NCI-H526 (cell line): ENCODE measurements around the gene PCAT7.

Experiments
- DNase-seq, 2 experiments: peaks; one replicate each; lab custom pipeline; 2025; lab: John Stamatoyannopoulos, UW

Gene PCAT7

DNA sequence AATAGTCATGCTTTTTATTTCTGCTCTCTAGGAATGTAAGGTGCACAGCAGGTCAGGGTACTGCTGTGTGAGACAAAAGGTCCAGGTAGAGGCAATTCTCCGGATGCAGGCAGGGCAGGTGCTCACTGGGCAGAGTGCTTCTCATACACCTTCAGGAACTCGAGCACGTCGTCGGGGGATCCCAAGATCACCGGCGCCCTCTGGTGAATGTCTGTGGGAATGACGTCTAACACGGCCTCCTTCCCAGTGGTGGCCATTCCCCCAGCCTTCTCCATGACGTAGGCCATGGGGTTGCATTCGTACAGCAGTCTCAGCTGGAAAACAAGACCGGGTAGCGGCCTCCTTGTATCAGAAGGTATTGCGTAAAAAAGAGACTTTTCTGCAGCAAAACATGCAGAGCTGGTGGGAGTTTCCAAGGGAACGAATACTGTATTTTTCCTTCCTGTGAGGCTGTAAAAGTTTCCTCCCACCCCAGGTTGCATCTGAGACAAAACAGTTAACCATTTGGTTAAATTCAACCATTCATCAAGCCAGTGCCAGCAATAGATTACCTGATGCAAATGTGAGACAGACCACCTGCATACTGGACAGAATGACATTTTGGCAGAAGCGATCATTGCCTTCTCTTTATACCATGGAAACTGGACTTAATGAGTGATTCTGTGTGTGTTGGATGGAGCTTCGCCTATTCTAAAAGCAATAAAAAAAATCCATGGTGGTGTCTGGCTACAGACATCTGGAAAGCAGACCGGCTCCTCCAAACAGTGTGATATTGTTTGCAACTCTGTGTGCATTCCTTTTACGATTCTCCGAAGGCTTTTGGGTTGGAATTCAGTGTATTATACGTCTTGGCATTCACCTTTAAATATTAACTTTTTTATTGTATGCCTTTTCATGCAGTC is 48.6 kb downstream of the PCAT7 start:
- peak; percentile 8 to 62 for DNase-seq

DNA sequence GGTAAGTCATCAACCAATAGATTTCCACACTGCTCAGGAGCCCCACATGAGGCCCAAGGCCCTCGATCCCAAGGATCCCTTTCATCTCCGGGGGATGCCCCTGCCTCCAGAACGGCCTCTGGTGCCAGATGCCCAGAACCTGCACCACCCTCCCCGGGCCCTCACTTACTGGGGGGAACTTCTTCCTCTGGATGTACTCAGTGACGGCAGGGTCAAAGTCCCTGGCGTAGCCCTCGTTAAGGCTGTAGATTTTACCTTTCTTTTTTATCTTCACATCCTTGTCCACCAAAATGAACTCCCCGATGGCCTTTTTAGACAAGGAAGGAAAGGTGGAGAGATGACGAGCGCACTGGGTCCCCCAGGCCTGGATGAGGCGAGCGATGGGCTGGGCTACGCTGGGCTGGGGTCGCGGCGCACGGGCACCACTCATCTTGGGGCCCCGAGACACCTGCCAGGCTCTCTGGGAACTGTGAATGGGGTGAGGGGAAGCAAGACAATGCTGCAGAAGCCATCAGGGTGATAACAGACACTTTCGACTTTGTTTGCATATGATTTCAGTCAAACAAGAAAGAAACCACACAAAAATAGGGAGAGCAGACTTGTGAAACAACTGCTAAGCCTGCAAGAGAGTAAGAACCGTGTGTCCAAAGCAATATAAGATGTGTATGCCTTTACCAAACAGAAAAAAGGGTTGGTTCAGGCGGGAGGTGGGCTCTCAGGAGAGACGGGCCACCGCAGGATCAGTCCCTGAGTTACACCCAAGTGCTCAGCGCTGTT is 52.0 kb downstream of the PCAT7 start:
- DNase-seq: no peak

DNA sequence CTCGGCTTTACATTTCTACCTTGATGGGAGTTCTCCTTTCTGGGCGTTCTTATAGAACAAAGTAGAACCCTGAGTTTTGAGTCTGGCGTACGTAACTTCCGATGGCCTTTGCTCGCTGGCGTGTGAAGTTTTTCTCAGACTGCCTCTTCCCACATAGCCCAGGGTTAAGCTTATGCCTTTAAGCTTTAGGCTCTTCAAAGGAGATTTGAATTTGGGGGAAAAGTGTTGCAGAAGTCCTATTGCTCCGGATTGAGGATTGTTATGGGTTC is 52.5 kb downstream of the PCAT7 start:
- no peak for DNase-seq

DNA sequence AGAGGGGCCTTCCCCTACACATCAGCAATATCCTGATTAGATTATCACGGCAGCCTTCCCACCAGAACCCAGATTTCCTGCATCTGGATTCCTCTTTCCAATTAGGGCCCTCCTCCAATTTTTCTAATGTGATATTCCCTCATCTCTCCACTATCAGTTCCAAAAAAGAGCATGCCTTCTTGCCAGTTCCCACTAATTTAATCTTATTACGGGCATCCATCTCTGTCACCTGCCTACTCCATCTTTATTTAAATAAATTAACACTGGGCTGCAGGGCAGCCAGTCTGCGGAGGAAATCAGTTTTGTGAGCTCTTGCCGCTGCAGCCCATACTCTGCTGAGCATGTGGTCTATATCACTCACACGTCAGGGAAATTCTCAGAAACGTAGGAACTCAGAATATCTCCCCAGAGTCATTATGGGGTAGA is 55.3 kb downstream of the PCAT7 start:
- no peak for DNase-seq

DNA sequence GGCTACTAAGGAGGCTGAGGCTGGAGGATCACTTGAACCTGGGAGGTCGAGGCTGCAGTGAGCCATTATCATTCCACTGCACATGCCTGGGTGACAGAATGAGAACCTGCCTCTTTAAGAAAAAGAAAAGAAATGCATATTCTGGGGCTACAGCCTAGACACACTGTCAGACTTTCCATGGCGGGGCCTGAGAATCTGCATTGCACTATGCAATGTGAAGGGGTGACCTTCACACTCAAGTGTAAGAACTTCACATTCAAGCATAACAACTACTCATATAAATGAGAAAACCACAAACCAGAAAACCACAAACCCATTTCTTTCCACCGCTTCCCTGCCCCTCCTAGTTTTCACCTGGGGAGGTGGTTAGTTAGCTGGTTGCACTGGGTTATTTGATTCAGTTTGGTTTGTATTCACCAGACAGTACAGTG is 56.8 kb downstream of the PCAT7 start:
- no peak for DNase-seq

DNA sequence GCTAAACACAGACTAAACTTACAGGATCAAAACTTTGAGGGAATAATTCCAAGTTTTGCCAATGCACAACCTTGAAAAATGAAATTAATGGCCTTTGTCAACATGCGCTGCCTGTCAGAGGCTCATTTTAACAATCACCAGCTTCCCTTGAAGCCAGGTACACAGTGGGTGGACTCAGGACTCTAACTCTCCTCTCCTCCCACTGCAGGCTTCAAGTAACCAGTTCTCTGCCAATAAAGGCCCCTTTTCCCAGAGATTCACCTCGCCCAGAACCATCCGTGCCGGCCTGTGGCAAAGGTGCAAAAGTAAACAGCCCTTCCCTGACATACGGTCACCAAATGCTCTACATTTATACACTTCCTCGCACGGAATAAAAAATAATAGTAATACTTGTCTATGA is 57.2 kb downstream of the PCAT7 start:
- DNase-seq: no peak

DNA sequence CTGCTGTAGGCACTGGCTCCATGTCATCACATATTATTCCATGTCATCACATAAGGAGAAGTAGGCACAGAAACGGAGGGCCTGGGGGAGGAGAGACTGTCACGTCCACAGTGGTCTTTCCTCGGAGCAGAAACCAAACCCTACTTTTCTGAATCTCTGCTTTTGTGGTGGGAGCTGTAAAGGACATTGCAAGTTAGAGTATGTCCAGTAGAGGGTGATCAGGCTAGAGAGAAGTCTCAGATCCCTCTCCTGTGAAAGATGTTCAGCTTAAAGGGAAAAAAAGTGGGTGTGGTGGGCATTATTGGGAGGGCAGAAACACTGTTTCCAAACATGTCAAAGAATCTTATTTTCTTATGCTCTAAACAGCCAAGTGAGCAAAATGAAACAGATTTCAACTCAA is 58.1 kb downstream of the PCAT7 start:
- DNase-seq: no peak

DNA sequence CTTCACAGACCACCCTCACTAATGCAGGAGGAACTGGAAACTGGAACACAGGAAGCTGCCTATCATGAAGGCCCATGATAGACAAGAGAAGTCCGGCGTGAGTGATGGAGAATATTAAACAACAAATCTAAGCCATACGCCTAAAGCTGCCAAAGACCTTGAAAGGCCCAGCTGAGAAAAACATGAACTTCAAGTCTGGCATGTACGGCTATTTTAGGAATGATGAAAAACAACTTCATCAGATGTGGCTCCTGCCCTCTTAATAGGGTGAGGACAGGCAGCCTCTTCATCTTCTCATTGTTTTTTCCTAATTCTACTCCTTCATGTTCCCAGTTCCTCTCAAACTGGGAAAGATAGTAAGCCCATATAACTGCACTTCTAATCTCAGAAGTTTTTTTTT is 64.1 kb downstream of the PCAT7 start:
- DNase-seq: no peak
